Lung (tissue), 12 donors: ENCODE measurements around the gene PGP. TPM values are rescaled to one million over a fixed set of nuclear protein-coding genes. Genes with fewer than 3 reads are reported as not detected.
"Not testable (repeated sequence)": the region's sequence is repeated elsewhere in the genome, so short reads cannot be mapped to it uniquely, and the experiment has no call there.

Experiments used
- ATAC-seq: fragments of 200-7000 bp; cut with Tn5 transposase; one replicate; pipeline ENCODE4 v1.9.1; 2020; ENCODE audit warnings: moderate number of reproducible peaks; ENCODE audit not compliant: insufficient read depth, low FRiP score
- DNase-seq, 3 donors: peaks; one replicate each; pipeline ENCODE4 v3.0.0-alpha.2; 2013 to 2017
- H3K27ac ChIP-seq, 2 donors: one replicate each; pipeline ENCODE4 v1.5.1; 2013; ENCODE audit warnings: mild to moderate bottlenecking in 2 of 2, moderate library complexity in 2 of 2, control low read depth in 1 of 2, inconsistent platforms in 1 of 2, low read depth in 1 of 2, low read length in 1 of 2
- H3K27me3 ChIP-seq, 3 donors: one replicate each; pipeline ENCODE4 v1.5.1; 2013; ENCODE audit warnings: low read length in 2 of 3; ENCODE audit not compliant: control insufficient read depth in 3 of 3, insufficient read depth in 3 of 3
- H3K36me3 ChIP-seq, 4 donors: one replicate each; pipeline ENCODE4 v1.5.1; 2013; ENCODE audit warnings: low read length in 4 of 4, mild to moderate bottlenecking in 1 of 4, moderate library complexity in 1 of 4; ENCODE audit not compliant: control insufficient read depth in 4 of 4, insufficient read depth in 4 of 4
- H3K4me1 ChIP-seq, 5 donors: one replicate each; pipeline ENCODE4 v1.5.1; 2013; ENCODE audit warnings: low read length in 5 of 5, mild to moderate bottlenecking in 2 of 5, moderate library complexity in 1 of 5; ENCODE audit not compliant: control insufficient read depth in 5 of 5, insufficient read depth in 5 of 5
- H3K4me3 ChIP-seq: one replicate; pipeline ENCODE4 v1.5.1; 2013; ENCODE audit warnings: mild to moderate bottlenecking, control low read depth, moderate library complexity
- H3K9ac ChIP-seq, 2 donors: one replicate each; pipeline ENCODE4 v1.5.1; 2013; ENCODE audit warnings: low read length in 2 of 2, control low read depth in 1 of 2; ENCODE audit not compliant: insufficient read depth in 1 of 2
- H3K9me3 ChIP-seq, 4 donors: one replicate each; pipeline ENCODE4 v1.5.1; 2013; ENCODE audit warnings: low read length in 3 of 4, mild to moderate bottlenecking in 1 of 4, moderate library complexity in 1 of 4; ENCODE audit not compliant: control insufficient read depth in 4 of 4, insufficient read depth in 3 of 4
- WGBS, 2 donors: extraction: QIAGEN DNeasy Blood & Tissue Kit; methylation state at CpG; one replicate each; pipeline ENCODE4 v1.1.7; 2013; 5-methylcytosine and 5-hydroxymethylcytosine counted together
- polyA plus RNA-seq, 2 donors: library from polyadenylated mRNA; stranded (reverse); fragments of 200-250 nt; gene quantifications; one replicate each; pipeline ENCODE4 v1.2.1, GENCODE V29; 2013
- total RNA-seq, 2 donors: library from RNA; depleted of rRNA in 1 of 2; stranded (reverse); fragments of >200 nt in 1 of 2; gene quantifications; one replicate each; pipeline ENCODE4 v1.2.1, GENCODE V29; 2014 to 2021
- TF ChIP-seq, protein P1 (sequence below): IDR thresholded peaks from 2 replicates; pipeline ENCODE4 v1.5.1; 2012; ENCODE audit warnings: mild to moderate bottlenecking; ENCODE audit errors: control extremely low read depth, extremely low read depth
- donor health status: control.
- donor health status: control.
- donor health status: Bipolar disorder and iron deficiency.
- donor health status: healthy.
- donor health status: DM: yes; HTN: yes; CAD: no.

Gene PGP
- total and polyA plus RNA-seq, 4 donors: 3.8 to 20.9 (median 13.7) TPM

GRCh38 chr16:2204416-2205103 lies 10.1 kb downstream of the PGP start:
- ATAC-seq (no peak), DNase-seq (no peak)
- peaks cover 0 to 11% (median 8%) of the 10 kb centered on the region in 5 donors for H3K4me1 ChIP-seq
- no peaks in the 10 kb centered on the region for H3K9me3 ChIP-seq
- peaks cover 0 to 29% (median 4%) of the 10 kb centered on the region in 4 donors for H3K36me3 ChIP-seq
- TF ChIP-seq, protein P1, sequence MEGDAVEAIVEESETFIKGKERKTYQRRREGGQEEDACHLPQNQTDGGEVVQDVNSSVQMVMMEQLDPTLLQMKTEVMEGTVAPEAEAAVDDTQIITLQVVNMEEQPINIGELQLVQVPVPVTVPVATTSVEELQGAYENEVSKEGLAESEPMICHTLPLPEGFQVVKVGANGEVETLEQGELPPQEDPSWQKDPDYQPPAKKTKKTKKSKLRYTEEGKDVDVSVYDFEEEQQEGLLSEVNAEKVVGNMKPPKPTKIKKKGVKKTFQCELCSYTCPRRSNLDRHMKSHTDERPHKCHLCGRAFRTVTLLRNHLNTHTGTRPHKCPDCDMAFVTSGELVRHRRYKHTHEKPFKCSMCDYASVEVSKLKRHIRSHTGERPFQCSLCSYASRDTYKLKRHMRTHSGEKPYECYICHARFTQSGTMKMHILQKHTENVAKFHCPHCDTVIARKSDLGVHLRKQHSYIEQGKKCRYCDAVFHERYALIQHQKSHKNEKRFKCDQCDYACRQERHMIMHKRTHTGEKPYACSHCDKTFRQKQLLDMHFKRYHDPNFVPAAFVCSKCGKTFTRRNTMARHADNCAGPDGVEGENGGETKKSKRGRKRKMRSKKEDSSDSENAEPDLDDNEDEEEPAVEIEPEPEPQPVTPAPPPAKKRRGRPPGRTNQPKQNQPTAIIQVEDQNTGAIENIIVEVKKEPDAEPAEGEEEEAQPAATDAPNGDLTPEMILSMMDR: no peak
- H3K27me3 ChIP-seq: peaks cover 0 to 4% (median 0%) of the 10 kb centered on the region in 3 donors
- no peak overlapping the region for H3K9ac ChIP-seq
- peak overlapping the region; percentile 98 for H3K27ac ChIP-seq
- WGBS, 2 donors: 83 to 87% methylated on average over 13 of the region's 13 CpGs
- H3K4me3 ChIP-seq: no peak overlapping the region

DNA sequence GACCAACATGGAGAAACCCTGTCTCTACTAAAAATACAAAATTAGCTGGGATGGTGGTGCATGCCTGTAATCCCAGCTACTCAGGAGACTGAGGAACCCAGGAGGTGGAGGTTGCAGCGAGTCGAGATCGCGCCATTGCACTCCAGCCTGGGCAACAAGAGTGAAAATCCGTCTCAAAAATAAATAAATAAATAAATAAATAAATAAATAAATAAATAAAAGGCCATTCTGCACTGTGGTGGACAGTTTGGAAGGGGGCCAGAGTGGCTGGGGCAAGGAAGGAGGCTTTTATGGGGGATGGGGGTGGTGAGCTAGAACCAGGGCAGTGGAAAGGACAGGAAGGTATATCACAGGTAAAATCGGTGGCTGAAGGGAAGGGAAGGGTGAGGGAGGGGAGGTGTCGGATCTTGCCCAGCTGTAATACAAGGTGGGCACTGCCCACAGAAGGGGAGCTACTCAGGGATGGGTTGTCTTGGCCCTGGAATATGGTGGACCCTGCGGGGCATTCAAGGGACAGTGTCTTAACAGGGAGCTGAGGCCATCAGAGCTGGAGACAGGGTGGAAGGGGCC lies 11.4 kb downstream of the PGP start:
- not testable (repeated sequence) for H3K4me3 ChIP-seq, DNase-seq, H3K9me3 ChIP-seq, ATAC-seq, H3K9ac ChIP-seq, H3K27ac ChIP-seq
- peaks cover 0 to 11% (median 8%) of the 10 kb centered on the region in 5 donors for H3K4me1 ChIP-seq
- peaks cover 0 to 13% (median 5%) of the 10 kb centered on the region in 3 donors for H3K27me3 ChIP-seq
- peaks cover 0 to 15% (median 2%) of the 10 kb centered on the region in 4 donors for H3K36me3 ChIP-seq
- 96 to 97% methylated on average over 8 of the region's 8 CpGs for WGBS, 2 donors

DNA sequence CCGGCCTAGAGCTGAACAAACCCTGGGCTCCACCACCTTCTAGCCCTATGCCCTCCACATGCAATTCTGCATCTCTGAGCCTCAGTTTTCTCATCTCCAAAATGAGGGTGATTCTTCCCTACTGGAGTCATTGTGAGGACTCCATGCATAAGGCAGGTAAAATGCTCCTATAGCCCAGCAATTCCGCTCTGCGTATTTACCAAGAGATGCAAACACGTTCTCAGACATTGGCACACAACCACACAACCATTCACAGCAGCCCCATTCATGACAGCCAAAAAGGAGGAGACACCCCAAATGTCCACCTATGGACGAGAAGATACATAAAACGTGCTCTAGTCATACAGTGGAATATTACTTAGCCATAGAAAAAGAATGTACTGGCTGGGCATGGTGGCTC lies 14.3 kb downstream of the PGP start:
- TF ChIP-seq, protein P1: no peak
- WGBS, 2 donors: 88 to 91% methylated on average over 6 of the region's 6 CpGs
- H3K9me3 ChIP-seq: no peaks in the 10 kb centered on the region
- H3K9ac ChIP-seq: no peak overlapping the region
- ATAC-seq (no peak), DNase-seq (no peak)
- no peaks in the 10 kb centered on the region for H3K36me3 ChIP-seq
- no peak overlapping the region for H3K4me3 ChIP-seq
- peaks cover 0 to 9% (median 5%) of the 10 kb centered on the region in 5 donors for H3K4me1 ChIP-seq
- H3K27ac ChIP-seq: no peak overlapping the region
- H3K27me3 ChIP-seq: peaks cover 0 to 31% (median 14%) of the 10 kb centered on the region in 3 donors

- TF ChIP-seq, protein P1: no peak
- ATAC-seq: no peak
- DNase-seq: no peak
Observed at GRCh38 chr16:2199621-2200139, 15.0 kb downstream of the PGP start.

More at GRCh38 chr16:2199621-2200139, 15.0 kb downstream of the PGP start:
- Histone ChIP-seq H3K36me3 (no peaks in the 10 kb centered on the region), H3K27ac (no peak overlapping the region), H3K9ac (no peak overlapping the region), H3K9me3 (no peaks in the 10 kb centered on the region), H3K4me1 (peaks cover 0 to 8% (median 5%) of the 10 kb centered on the region in 5 donors), H3K27me3 (peaks cover 0 to 36% (median 21%) of the 10 kb centered on the region in 3 donors), H3K4me3 (no peak overlapping the region)
- WGBS, 2 donors: 68 to 73% methylated on average over 14 of the region's 14 CpGs
